SKM-1 (cell line): Measurements from ENCODE around the gene FOXP1.

Experiments
- DNase-seq: peaks from one replicate; lab custom pipeline; 2025; ENCODE audit not compliant: unreplicated experiment; lab: John Stamatoyannopoulos, UW

The FOXP1 gene

DNA sequence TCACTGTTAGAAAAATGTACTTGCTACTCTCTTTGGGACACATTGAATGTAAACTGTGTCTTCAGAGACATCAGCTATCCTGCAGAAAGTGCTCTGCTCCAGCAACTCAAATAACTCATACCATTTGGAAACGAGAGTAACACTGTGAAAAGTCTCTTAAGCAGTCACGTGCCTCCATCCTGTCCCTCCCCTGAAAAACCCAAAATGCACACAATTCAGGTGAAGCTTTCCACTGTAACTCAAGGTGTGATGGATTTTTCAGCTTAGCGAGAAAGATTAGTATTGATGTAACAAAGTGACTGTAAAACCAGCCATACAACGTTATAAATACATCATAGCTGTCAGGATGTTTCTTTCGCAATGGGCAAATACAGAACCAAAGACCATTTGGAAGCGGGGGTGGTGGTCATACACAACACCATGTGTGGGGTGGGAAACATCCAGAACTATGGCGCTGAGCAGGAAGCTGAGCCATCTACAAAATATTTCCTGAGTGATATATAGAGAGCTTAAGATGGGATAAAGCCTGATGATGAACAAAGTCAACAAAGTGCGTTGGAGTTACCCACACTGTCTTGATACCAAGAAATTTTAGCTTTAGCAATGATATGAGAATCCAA, 332.3 kb downstream of the FOXP1 start:
- DNase-seq: no peak

DNA sequence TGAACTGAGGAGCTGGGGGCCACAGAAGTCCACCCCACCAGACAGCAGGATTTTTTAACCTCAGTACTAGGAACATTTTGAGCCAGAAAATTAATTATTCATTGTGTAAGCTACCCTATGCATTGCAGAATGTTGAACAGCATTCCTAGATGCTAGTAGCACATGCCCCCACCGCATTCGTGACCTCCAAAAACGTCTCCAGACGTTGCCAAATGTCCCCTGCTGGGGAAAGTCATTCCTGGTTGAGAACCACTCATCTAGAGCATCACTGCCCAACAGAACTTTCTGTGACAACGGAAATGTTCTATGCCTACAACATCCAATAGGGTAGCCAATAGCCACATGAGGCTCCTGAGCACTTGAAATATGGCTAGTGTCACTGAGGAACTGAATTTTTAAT, 333.5 kb downstream of the FOXP1 start:
- DNase-seq: no peak

- DNase-seq: no peak
These were observed 335.6 kb downstream of the FOXP1 start for GRCh38 chr3:71247958-71248335.

- no peak for DNase-seq
These were observed 336.1 kb downstream of the FOXP1 start for GRCh38 chr3:71247221-71247957.

DNA sequence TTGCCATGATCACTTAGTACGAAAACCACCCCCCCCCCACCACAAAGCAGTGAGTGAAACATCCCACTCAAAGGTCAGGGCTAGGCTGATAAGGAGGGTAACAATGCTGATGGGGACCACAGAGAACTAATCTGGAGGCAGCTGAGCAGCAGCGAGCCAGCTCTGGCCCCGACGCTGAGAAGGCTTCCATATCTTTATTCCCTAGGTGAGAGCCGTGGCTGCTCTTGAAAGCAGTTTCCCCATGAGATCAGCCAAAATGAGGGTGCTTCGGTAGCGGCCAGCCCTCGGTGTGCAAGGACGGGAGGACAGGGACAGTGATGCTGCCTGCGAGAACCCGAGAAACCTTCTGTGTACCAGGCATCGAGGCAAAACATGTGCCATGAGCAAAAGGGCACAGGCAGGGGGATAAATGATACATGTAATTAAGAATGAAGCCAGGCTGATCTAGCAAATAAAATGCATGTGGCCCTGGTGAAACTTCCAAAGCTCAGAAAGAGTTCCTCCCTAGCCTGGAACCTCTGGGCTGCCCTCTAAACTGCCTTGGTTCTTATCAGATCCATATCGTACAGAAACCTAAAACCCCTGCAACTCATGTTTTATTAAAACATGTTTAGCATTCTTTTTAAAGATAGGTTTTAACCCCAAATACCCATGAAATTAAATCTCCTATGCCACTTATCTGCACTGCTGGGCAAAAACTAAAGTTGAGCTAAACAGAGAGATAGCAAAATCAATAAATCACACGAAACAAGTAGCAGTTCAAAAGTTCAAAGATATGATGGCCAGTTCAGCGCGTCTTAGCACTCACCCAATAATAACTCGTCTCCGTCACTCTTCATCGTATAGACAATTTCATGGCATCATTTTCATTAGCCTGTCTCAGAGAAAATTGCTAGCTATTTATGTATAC, 337.3 kb downstream of the FOXP1 start:
- DNase-seq: no peak

DNA sequence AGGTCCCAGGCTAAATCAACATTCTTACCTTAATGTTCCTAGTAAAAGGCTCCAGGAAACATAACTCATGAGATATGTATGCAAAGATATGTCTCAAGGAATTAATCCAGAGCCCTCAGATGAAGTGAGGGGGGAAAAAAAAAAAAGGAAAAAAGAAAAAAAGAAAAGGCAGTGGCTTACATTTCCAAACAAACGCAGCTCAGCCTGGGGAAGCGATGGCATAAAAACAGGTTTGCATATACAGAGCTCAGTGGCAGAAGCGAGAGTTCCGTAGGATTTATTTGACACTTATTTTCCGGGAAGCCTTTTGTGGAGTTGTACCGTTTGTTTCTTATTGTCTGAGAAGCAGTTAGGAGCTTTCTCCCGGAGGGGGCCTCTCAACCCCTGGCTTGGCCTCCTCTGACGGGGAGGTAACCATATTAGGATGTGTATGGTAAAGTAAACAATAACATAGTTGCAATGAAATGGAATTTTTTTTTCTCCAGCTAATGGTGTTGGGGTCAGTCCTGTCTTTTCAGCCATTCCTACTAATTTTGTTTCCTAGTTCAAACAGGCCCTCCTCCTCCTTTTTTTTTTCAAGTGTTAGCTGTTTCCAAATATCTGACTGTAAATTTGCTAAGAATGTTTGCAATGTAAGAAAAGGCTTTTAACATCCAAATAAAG, 338.6 kb downstream of the FOXP1 start:
- DNase-seq: no peak

DNA sequence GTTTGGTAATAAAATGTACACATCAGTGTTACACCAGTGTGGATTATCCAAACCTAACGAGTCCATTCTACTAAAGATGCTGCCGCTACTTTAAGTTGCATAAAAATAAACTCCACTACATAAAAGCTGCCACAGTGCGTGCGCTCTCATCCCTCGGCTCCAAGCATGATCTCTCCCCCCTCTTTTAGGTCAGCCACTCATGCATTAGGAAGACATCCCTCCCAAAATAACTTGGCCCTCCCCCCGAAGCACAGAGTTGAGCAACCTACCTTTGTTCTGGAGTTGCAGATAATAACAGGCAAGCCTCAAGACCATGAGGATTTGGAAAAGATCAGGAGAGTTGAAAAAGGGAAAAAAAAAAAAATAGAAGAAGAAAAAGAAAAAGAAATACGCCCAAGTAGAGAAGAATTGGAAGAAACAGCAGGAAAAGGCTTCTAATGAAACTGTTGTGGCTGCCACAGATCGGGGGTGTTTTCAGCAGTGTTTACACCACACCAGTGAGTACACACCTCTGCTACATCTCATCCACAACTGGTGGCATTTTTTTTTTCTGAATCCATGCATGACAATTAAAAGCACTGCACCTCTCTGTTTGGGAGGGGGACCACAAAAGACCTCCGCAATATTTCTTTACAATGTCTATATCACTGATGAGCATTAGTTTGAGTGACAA, 339.2 kb downstream of the FOXP1 start:
- no peak for DNase-seq

- no peak for DNase-seq
These were observed 340.3 kb downstream of the FOXP1 start for GRCh38 chr3:71243229-71243628.

GRCh38 chr3:71241981-71242560, 341.5 kb downstream of the FOXP1 start:
- DNase-seq: no peak

GRCh38 chr3:71241246-71241901, 342.2 kb downstream of the FOXP1 start:
- DNase-seq: no peak

- no peak for DNase-seq
These were observed 343.5 kb downstream of the FOXP1 start for GRCh38 chr3:71240034-71240433.

- DNase-seq: no peak
These were observed 345.2 kb downstream of the FOXP1 start for GRCh38 chr3:71238355-71238757.

DNA sequence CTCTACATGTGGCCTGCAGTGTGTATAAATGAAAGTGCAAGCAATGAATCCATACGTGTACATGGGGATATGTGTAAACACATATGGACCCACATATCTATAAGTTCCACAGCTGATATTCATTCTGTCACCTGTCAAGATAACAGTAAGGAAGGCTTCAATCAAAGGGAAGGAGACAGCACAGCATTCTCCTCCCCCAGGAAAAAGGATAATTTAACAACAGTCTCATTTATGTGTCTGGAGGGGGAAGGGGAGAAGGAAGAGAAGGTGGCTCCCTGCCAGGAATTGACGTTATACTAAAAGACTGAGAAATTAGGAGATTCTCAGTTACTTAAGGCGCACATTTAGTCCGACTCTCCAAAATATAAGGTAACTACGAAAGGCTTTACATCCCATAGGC, 345.9 kb downstream of the FOXP1 start:
- no peak for DNase-seq

DNA sequence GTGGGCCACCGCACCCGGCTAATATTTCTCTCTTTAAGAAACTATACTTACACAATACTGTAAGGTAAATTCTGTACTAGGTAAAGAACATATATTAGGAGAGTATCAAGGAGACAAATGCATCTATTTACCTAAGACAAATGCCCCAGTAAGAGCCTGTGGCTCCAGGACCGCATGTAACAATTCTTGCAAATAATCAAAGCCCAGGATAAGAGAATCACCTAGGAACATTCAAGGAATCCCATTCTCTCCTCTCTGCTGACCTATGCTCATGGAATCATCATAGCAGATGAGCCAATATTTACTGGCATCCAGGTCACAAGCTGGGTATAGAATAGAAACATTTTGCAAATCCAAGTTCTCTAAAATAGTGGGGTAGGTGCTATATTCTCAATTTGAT, 347.7 kb downstream of the FOXP1 start:
- DNase-seq: no peak

- DNase-seq: no peak
These were observed 350.6 kb downstream of the FOXP1 start for GRCh38 chr3:71232895-71233294.

GRCh38 chr3:71232175-71232679, 351.3 kb downstream of the FOXP1 start:
- no peak for DNase-seq

DNA sequence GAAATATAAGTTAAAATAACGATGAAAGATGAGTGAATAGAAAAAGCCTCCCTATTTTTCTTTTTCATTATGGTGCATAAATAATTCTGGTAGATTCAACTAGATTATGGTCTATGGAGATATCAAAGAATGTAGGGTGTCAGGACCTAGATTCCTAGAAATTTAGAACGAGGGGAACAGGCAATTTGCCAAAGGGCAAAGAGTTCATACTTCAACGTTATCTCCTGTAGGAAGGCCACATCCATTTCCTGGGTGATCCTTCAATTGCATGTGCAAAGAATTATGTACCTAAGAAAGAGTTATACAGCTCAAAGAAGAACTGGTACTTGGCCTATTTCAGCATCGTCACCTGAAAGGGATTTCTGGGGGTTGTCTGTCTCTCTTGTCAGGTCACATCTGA, 351.8 kb downstream of the FOXP1 start:
- no peak for DNase-seq

DNA sequence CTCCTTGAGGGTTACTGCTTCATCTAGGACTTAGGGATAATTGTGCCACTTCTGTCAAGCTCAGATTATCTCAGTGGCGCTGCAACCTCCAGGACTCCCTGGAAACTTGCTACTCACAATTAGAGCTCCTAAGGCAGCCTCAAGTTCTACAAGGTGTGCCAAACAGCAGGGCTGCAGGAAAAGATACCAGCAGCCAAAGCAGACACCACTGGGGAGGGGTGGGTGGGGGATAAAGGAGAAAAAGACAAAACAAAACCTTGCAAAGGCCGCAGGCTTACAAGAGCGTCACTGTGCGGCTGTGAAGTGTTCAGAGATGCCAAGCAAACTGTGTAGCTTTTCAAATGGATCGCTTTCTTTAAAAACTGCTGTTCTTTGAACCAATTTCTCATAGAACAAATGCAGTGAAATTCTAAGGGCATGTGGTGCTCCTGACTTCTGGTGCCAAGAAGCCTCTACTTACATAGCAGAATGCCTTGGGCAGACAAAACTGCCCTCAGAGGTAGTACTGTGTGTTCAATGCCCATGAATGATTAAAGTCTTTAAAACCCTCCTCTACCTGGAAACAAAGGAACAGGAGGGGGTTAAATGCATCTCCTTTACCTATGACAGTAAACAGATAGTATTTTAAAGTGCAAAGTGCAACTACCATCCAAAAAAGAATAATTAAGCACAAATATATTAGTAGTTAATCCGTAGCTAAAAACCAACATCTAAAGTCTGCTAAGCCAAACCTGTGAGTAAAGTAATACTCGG, 353.4 kb downstream of the FOXP1 start:
- DNase-seq: no peak
